KBM-7 (cell line): Measurements from ENCODE around the gene IL7R.
A peak's percentile ranks its signal among the peaks of the same experiment; 100 is the strongest.

Source experiments
- DNase-seq: peaks from one replicate; pipeline ENCODE4 v3.0.0-alpha.2; 2015
- in situ Hi-C: fragments of 300-500 bp; cut with MboI; formaldehyde crosslinking; loops from 2 replicates; pipeline ENCODE4 v1.14.3; 2020; ENCODE audit warnings: low sequenced_read_pairs, low pct_unique_long_range_greater_than_20kb, mixed read lengths

Gene IL7R

GRCh38 chr5:35856765-35857351, at the start of gene IL7R:
Gene IL7R (plus strand): TSS chr5:35856891. CDS start chr5:35856978, 87 bp downstream.
- peak; percentile 79 for DNase-seq
- in situ Hi-C loops, result no loop called here

- in situ Hi-C loops, result no loop called here
- no peak for DNase-seq
Observed at GRCh38 chr5:35810601-35811000, 46.1 kb upstream of the IL7R start.

- no peak for DNase-seq
- in situ Hi-C loops, result no loop called here
Observed at GRCh38 chr5:35811108-35811741, 45.5 kb upstream of the IL7R start.

GRCh38 chr5:35813521-35813920, 43.2 kb upstream of the IL7R start:
- DNase-seq, result no peak
- in situ Hi-C loops, result no loop called here

- DNase-seq, result no peak
- in situ Hi-C loops, result no loop called here
Observed at GRCh38 chr5:35815089-35815936, 41.4 kb upstream of the IL7R start.

GRCh38 chr5:35816881-35817521, 39.7 kb upstream of the IL7R start:
- in situ Hi-C loops, result no loop called here
- no peak for DNase-seq

GRCh38 chr5:35819026-35819425, 37.7 kb upstream of the IL7R start:
- DNase-seq, result no peak
- in situ Hi-C loops, result no loop called here

- DNase-seq, result no peak
- in situ Hi-C loops, result no loop called here
Observed at GRCh38 chr5:35819668-35820067, 37.0 kb upstream of the IL7R start.

- in situ Hi-C loops, result no loop called here
- DNase-seq, result peak; percentile 61
Observed at GRCh38 chr5:35820735-35821134, 36.0 kb upstream of the IL7R start.

- in situ Hi-C loops, result no loop called here
- no peak for DNase-seq
Observed at GRCh38 chr5:35821513-35821912, 35.2 kb upstream of the IL7R start.

DNA sequence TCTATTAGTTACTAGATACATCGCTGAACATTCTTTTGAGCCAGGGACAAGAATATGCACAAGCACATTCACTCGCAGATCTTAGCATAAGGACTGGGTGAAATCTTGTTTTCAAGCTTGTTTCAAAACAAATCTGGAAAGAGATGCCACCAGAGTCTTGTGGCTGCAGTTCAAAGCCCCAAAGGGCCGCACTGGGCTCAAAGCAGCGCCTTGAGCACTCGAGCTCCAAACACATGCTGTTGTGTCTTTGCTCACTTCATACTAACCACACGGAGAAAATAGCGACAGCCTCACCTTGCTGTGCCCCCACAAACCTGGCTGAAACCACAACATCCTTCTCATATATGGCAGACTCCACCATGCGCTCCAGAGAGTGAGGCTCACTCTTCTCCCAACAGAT, 34.2 kb upstream of the IL7R start:
- no peak for DNase-seq
- in situ Hi-C loops, result no loop called here

- no peak for DNase-seq
- in situ Hi-C loops, result no loop called here
Observed at GRCh38 chr5:35823347-35824098, 33.2 kb upstream of the IL7R start.

DNA sequence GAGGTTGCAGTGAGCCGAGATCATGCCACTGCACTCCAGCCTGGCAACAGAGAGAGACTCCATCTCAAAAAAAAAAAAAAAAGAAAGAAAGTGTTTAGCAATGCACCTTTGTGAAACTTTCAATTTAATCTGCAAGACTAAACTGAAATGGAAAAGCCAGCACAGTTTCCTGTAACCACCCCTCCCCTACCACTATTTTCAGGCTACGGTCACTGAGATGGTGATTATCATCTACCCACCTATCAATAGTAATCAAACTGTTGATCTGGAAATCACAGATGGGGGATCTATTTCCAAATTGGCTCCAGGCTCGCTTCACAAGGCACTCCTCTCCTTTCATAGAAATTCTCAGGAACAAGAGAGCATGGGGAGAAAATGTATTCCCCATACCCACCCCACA, 30.6 kb upstream of the IL7R start:
- in situ Hi-C loops, result no loop called here
- DNase-seq, result no peak

GRCh38 chr5:35826554-35826953, 30.1 kb upstream of the IL7R start:
- no peak for DNase-seq
- in situ Hi-C loops, result no loop called here

DNA sequence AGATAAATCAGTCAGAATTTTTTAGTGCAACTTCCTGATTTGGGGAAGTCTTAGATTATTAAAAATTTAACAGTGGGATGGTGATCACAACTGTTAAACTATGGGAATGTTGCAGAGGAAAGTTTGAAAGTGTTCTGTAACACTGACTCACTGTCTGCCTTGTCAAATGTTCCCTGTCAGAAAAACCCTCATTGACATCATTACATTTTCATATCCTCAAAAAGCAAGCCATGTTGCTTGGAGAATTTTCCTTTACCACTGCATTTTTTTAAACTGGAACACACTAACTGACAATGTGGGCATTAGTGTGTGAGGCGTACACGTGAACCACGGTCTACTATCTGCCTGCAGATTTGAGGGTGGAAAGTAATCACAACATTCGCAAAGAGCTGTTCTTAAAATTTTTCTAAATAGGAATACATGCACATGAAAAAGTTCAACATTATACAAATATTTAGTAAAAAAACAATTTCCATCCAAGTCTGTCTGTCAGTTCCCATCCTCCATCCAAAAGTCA, 28.6 kb upstream of the IL7R start:
- no peak for DNase-seq
- in situ Hi-C loops, result no loop called here

DNA sequence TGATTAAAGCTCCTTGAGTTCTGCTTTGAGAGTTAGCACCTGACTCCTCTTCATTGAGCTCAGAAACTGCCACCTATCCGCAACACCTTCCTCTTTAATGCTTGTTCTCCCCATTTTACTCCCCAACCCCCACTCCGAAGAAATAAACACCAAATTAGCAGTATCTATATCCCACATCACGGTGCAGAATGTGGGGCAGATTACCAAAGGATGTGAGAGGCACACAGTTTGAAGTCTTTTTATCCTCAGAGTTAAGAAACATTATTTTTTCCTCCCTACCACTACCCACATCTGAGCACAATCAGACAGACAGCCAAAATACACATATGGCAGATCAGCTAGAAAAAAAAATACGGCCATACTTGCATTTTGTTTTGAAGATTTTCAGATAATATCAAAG, 26.1 kb upstream of the IL7R start:
- no peak for DNase-seq
- in situ Hi-C loops, result no loop called here

GRCh38 chr5:35832762-35833161, 23.9 kb upstream of the IL7R start:
- DNase-seq, result no peak
- in situ Hi-C loops, result no loop called here

DNA sequence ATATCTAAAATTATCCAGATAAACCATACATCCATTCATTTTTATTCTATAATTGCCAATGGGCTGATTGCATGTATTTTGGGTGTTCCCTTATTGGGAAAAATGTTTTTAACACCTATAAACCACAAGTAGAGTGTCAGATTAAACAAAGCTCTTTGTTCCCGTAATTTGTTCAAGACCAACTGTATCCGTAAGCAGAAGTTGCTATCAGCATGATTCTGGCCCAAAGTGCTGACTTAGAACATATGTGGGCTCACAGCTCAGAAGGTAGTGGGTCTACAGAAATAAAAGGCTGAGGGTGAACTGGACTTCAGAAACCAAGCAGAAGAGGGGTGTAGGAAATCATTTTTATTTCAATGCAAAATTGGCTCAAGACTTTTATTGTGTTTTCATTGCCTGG, 23.5 kb upstream of the IL7R start:
- no peak for DNase-seq
- in situ Hi-C loops, result no loop called here
